ENCODE data around the gene LYPD6B.

DNA sequence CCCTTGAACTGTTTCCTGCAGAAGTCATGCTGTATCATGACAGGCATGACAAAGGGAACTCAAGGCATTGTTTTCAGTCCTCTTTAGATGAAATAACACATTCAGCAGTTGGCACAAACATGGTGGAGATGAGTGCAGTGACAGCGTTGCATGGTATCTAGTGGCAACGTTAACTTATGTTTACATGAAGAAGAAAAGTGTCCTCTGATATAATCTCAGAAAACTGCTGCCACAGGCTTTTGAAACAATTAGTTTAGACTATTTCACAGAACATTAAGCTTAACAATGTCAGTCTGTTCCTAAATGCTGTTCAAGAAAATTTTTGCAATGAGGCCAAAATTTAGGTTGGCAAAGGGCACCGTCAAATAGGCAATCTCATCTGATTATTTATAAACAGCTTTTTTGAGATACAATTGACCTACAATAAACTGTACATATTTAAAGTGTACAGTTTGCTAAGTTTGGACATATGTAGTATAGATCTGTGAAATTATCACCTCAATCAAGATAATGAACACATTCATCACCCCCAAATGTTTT is 64.7 kb downstream of the LYPD6B start:
- no peak for TF ChIP-seq POLR2AphosphoS5 (IDR thresholded peaks at IDR 0.05)
- TF ChIP-seq, protein P1, sequence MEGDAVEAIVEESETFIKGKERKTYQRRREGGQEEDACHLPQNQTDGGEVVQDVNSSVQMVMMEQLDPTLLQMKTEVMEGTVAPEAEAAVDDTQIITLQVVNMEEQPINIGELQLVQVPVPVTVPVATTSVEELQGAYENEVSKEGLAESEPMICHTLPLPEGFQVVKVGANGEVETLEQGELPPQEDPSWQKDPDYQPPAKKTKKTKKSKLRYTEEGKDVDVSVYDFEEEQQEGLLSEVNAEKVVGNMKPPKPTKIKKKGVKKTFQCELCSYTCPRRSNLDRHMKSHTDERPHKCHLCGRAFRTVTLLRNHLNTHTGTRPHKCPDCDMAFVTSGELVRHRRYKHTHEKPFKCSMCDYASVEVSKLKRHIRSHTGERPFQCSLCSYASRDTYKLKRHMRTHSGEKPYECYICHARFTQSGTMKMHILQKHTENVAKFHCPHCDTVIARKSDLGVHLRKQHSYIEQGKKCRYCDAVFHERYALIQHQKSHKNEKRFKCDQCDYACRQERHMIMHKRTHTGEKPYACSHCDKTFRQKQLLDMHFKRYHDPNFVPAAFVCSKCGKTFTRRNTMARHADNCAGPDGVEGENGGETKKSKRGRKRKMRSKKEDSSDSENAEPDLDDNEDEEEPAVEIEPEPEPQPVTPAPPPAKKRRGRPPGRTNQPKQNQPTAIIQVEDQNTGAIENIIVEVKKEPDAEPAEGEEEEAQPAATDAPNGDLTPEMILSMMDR (IDR thresholded peaks at IDR 0.05) = no peak

Measured in gastroesophageal sphincter (tissue), 3 donors.